Common myeloid progenitor, CD34-positive (primary cell): ENCODE data around the gene PCDH15.
A peak's percentile ranks its signal among the peaks of the same experiment; 100 is the strongest.

Experiments used
- CTCF ChIA-PET: fragments of 350-600 bp; sonication (Branson Sonifier 250); formaldehyde crosslinking; loops from one replicate; lab custom pipeline; 2021; ENCODE audit warnings: antibody characterized with exemption; lab: Charles Lee
- POLR2A ChIA-PET: fragments of 350-600 bp; sonication (Branson Sonifier 250); formaldehyde crosslinking; loops from one replicate; lab custom pipeline; 2021; ENCODE audit warnings: antibody characterized with exemption; lab: Charles Lee
- DNase-seq, 3 donors: peaks; one replicate each; pipeline versions ENCODE4 v3.0.0 to v3.0.0-alpha.2; 2013
- H3K27ac ChIP-seq, 2 experiments: 1 replicate in 1 of 2; 2 replicates in 1 of 2; pipeline ENCODE4 v1.7.0; 2013; ENCODE audit warnings: inconsistent platforms in 2 of 2, low read length in 2 of 2, mild to moderate bottlenecking in 2 of 2, low read depth in 1 of 2, moderate library complexity in 1 of 2; ENCODE audit not compliant: severe bottlenecking in 2 of 2, insufficient read depth in 1 of 2, poor library complexity in 1 of 2
- H3K27me3 ChIP-seq, 5 experiments: replicated peaks in 2 of 5; 1 replicate in 3 of 5; 2 replicates in 2 of 5; pipeline versions ENCODE4 v1.6.1 to v1.7.0; 2013; ENCODE audit warnings: low read length in 4 of 5, mild to moderate bottlenecking in 2 of 5, moderate library complexity in 2 of 5, inconsistent platforms in 1 of 5; ENCODE audit not compliant: insufficient read depth in 5 of 5, control insufficient read depth in 4 of 5
- H3K36me3 ChIP-seq, 4 experiments: 1 replicate in 2 of 4; 2 replicates in 2 of 4; pipeline versions ENCODE4 v1.6.1 to v1.7.0; 2013; ENCODE audit warnings: low read length in 3 of 4, control low read depth in 1 of 4, mild to moderate bottlenecking in 1 of 4; ENCODE audit not compliant: control insufficient read depth in 4 of 4, insufficient read depth in 4 of 4
- H3K4me1 ChIP-seq, 4 experiments: 1 replicate in 3 of 4; 2 replicates in 1 of 4; pipeline versions ENCODE4 v1.6.1 to v1.7.1; 2013; ENCODE audit warnings: low read length in 3 of 4, mild to moderate bottlenecking in 3 of 4, control low read depth in 1 of 4, inconsistent platforms in 1 of 4, moderate library complexity in 1 of 4; ENCODE audit not compliant: control insufficient read depth in 4 of 4, insufficient read depth in 4 of 4; ENCODE audit errors: control extremely low read depth in 1 of 4
- H3K4me3 ChIP-seq, 7 experiments: 1 replicate in 4 of 7; 2 replicates in 3 of 7; pipeline versions ENCODE4 v1.5.1 to v1.7.0; 2013; ENCODE audit warnings: mild to moderate bottlenecking in 7 of 7, low read length in 6 of 7, moderate library complexity in 6 of 7, inconsistent platforms in 2 of 7, low read depth in 2 of 7, control low read depth in 1 of 7; ENCODE audit not compliant: insufficient read depth in 4 of 7, control insufficient read depth in 1 of 7; ENCODE audit errors: extremely low read depth in 1 of 7
- H3K9me3 ChIP-seq, 5 experiments: 1 replicate in 4 of 5; 2 replicates in 1 of 5; pipeline versions ENCODE4 v1.6.1 to v1.7.1; 2013; ENCODE audit warnings: low read length in 4 of 5, mild to moderate bottlenecking in 2 of 5, inconsistent platforms in 1 of 5, low read depth in 1 of 5, moderate library complexity in 1 of 5; ENCODE audit not compliant: control insufficient read depth in 4 of 5, insufficient read depth in 2 of 5; ENCODE audit errors: control extremely low read depth in 1 of 5
- WGBS: methylation state at CpG from one replicate; pipeline ENCODE4 v1.1.5; 2013; ENCODE audit not compliant: insufficient coverage; 5-methylcytosine and 5-hydroxymethylcytosine counted together

The PCDH15 gene

GRCh38 chr10:54620352-54620751, 180.7 kb downstream of the PCDH15 start:
- no peaks in the 10 kb centered on the region for H3K27me3 ChIP-seq
- H3K4me1 ChIP-seq: peaks cover 0 to 5% (median 0%) of the 10 kb centered on the region in 4 experiments
- DNase-seq: no peak
- no peaks in the 10 kb centered on the region for H3K9me3 ChIP-seq
- H3K27ac ChIP-seq: no peak overlapping the region
- ChIA-PET POLR2A (no interaction called here), CTCF (no interaction called here)
- no peaks in the 10 kb centered on the region for H3K36me3 ChIP-seq
- H3K4me3 ChIP-seq: no peak overlapping the region
- WGBS: 100% methylated on average over 1 of the region's 2 CpGs

- Histone ChIP-seq H3K4me3 (no peak overlapping the region), H3K27ac (no peak overlapping the region), H3K4me1 (peaks cover 0 to 6% (median 2%) of the 10 kb centered on the region in 4 experiments), H3K9me3 (no peaks in the 10 kb centered on the region), H3K27me3 (no peaks in the 10 kb centered on the region), H3K36me3 (no peaks in the 10 kb centered on the region)
- POLR2A ChIA-PET: no interaction called here
- DNase-seq: peak in 2 of 3 donors; percentile 6 to 12
- no CpG with 5 or more reads among the region's 1 CpG for WGBS
- CTCF ChIA-PET: no interaction called here
Observed at GRCh38 chr10:54614072-54614471, 187.0 kb downstream of the PCDH15 start.

GRCh38 chr10:54613162-54613561, 187.9 kb downstream of the PCDH15 start:
- Histone ChIP-seq H3K9me3 (no peaks in the 10 kb centered on the region), H3K4me1 (peaks cover 0 to 6% (median 2%) of the 10 kb centered on the region in 4 experiments), H3K36me3 (no peaks in the 10 kb centered on the region), H3K27me3 (no peaks in the 10 kb centered on the region), H3K4me3 (peak overlapping the region in 1 of 7 experiments; percentile 11), H3K27ac (no peak overlapping the region)
- ChIA-PET POLR2A (no interaction called here), CTCF (no interaction called here)
- peak in 2 of 3 donors; percentile 18 to 52 for DNase-seq

GRCh38 chr10:54609423-54609822, 191.6 kb downstream of the PCDH15 start:
- no peak overlapping the region for H3K27ac ChIP-seq
- DNase-seq: no peak
- POLR2A ChIA-PET: no interaction called here
- no peaks in the 10 kb centered on the region for H3K9me3 ChIP-seq
- H3K27me3 ChIP-seq: no peaks in the 10 kb centered on the region
- no peak overlapping the region for H3K4me3 ChIP-seq
- no peaks in the 10 kb centered on the region for H3K36me3 ChIP-seq
- H3K4me1 ChIP-seq: peaks cover 0 to 6% (median 2%) of the 10 kb centered on the region in 4 experiments
- CTCF ChIA-PET: no interaction called here

- ChIA-PET POLR2A (no interaction called here), CTCF (no interaction called here)
- Histone ChIP-seq H3K4me3 (no peak overlapping the region), H3K36me3 (no peaks in the 10 kb centered on the region), H3K27ac (no peak overlapping the region), H3K27me3 (no peaks in the 10 kb centered on the region), H3K4me1 (peaks cover 0 to 2% (median under 1%) of the 10 kb centered on the region in 4 experiments), H3K9me3 (no peaks in the 10 kb centered on the region)
- DNase-seq: no peak
- WGBS: 100% methylated on average over 2 of the region's 5 CpGs
Observed at GRCh38 chr10:54607983-54608382, 193.0 kb downstream of the PCDH15 start.

- no peak overlapping the region for H3K4me3 ChIP-seq
- H3K36me3 ChIP-seq: no peaks in the 10 kb centered on the region
- no peaks in the 10 kb centered on the region for H3K27me3 ChIP-seq
- DNase-seq: no peak
- no peaks in the 10 kb centered on the region for H3K4me1 ChIP-seq
- ChIA-PET CTCF (no interaction called here), POLR2A (no interaction called here)
- 100% methylated on average over 3 of the region's 3 CpGs for WGBS
- no peak overlapping the region for H3K27ac ChIP-seq
- peaks cover 0 to 8% (median 0%) of the 10 kb centered on the region in 5 experiments for H3K9me3 ChIP-seq
Observed at GRCh38 chr10:54594289-54594688, 206.7 kb downstream of the PCDH15 start.

- POLR2A ChIA-PET: no interaction called here
- CTCF ChIA-PET: no interaction called here
- Histone ChIP-seq H3K36me3 (no peaks in the 10 kb centered on the region), H3K27me3 (no peaks in the 10 kb centered on the region), H3K4me1 (no peaks in the 10 kb centered on the region), H3K4me3 (no peak overlapping the region), H3K9me3 (no peaks in the 10 kb centered on the region), H3K27ac (no peak overlapping the region)
- WGBS: no CpG with 5 or more reads among the region's 2 CpGs
- no peak for DNase-seq
Observed at GRCh38 chr10:54587971-54588370, 213.1 kb downstream of the PCDH15 start.
